HG03159 (cell line): ENCODE data around the gene JAKMIP1.
A peak's percentile ranks its signal among the peaks of the same experiment; 100 is the strongest.
"Not testable (repeated sequence)": the region's sequence is repeated elsewhere in the genome, so short reads cannot be mapped to it uniquely, and the experiment has no call there.

Experiments
- ATAC-seq: cut with Tn5 transposase; IDR thresholded peaks from one replicate; pipeline ENCODE4 v1.9.1; 2021; ENCODE audit warnings: mild to moderate bottlenecking, moderate library complexity; ENCODE audit not compliant: unreplicated experiment

Gene JAKMIP1

GRCh38 chr4:6229671-6230501 lies 29.5 kb upstream of the JAKMIP1 start:
- no peak for ATAC-seq

GRCh38 chr4:6229095-6229494 lies 28.7 kb upstream of the JAKMIP1 start:
- ATAC-seq, result no peak

- ATAC-seq, result no peak
Observed at GRCh38 chr4:6228158-6229067, 28.1 kb upstream of the JAKMIP1 start.

- no peak for ATAC-seq
Observed at GRCh38 chr4:6227412-6228157, 27.2 kb upstream of the JAKMIP1 start.

- no peak for ATAC-seq
Observed at GRCh38 chr4:6226506-6226905, 26.2 kb upstream of the JAKMIP1 start.

GRCh38 chr4:6225469-6225868 lies 25.1 kb upstream of the JAKMIP1 start:
- ATAC-seq, result no peak

- no peak for ATAC-seq
Observed at GRCh38 chr4:6224735-6225134, 24.4 kb upstream of the JAKMIP1 start.

GRCh38 chr4:6222761-6223292 lies 22.5 kb upstream of the JAKMIP1 start:
- ATAC-seq, result no peak

- ATAC-seq, result no peak
Observed at GRCh38 chr4:6221851-6222760, 21.8 kb upstream of the JAKMIP1 start.

- ATAC-seq, result no peak
Observed at GRCh38 chr4:6221301-6221850, 21.0 kb upstream of the JAKMIP1 start.

GRCh38 chr4:6217716-6218381 lies 17.5 kb upstream of the JAKMIP1 start:
- peak; percentile 92 for ATAC-seq

- no peak for ATAC-seq
Observed at GRCh38 chr4:6216588-6216987, 16.2 kb upstream of the JAKMIP1 start.

- ATAC-seq, result no peak
Observed at GRCh38 chr4:6209921-6210320, 9.6 kb upstream of the JAKMIP1 start.

GRCh38 chr4:6209291-6209690 lies 8.9 kb upstream of the JAKMIP1 start:
- ATAC-seq, result not testable (repeated sequence)

GRCh38 chr4:6208416-6208815 lies 8.1 kb upstream of the JAKMIP1 start:
- no peak for ATAC-seq

- ATAC-seq, result no peak
Observed at GRCh38 chr4:6207602-6208001, 7.3 kb upstream of the JAKMIP1 start.

GRCh38 chr4:6206771-6207290 lies 6.5 kb upstream of the JAKMIP1 start:
- no peak for ATAC-seq

- ATAC-seq, result no peak
Observed at GRCh38 chr4:6205973-6206372, 5.6 kb upstream of the JAKMIP1 start.

GRCh38 chr4:6205567-6205931 lies 5.2 kb upstream of the JAKMIP1 start:
- no peak for ATAC-seq
